CMK (cell line): ENCODE measurements around the gene ZNF100.
A peak's percentile ranks its signal among the peaks of the same experiment; 100 is the strongest.
"Not testable (repeated sequence)": the region's sequence is repeated elsewhere in the genome, so short reads cannot be mapped to it uniquely, and the experiment has no call there.

ENCODE experiments used
- DNase-seq: peaks from one replicate; pipeline ENCODE4 v3.0.0-alpha.2; 2010; ENCODE audit warnings: low read depth

ZNF100 gene

DNA sequence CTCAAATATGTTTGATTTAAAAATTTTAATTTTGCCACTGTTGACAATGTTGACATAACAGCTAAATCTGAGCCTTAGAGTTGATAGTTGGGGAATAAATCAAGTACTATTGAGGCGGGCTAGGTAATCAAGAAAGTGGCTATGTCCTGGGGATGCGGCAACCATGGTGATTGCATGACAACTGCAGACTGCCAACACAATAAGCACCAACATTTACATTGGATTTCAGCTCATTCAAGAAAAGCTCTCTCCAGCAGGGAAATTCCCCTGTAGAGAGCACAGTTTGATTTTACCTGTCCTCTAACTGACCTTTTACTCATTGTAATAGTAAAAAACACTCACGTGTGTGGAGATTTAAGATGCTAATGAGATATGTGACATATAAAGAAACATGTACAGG, 63.1 kb downstream of the ZNF100 start:
- no peak for DNase-seq

DNA sequence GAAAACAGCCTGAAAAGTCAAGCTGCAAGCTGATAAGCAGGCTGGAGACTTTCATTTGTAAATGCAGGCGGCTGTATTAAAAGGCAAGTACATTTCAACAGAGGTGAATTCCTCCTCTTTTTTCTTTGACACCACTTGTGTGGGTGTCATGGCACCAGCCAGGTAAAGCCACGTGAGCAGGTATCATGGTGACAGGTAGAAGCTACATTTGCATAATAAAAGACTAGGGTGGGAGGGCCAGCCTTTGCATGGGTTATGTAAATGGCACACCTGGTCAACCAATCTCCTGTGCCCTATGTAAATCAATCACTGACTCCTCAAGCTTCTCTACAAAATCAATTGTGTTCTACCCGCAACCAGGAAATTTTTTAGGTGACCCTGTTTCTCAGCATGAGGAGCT, 68.2 kb downstream of the ZNF100 start:
- DNase-seq = no peak

DNA sequence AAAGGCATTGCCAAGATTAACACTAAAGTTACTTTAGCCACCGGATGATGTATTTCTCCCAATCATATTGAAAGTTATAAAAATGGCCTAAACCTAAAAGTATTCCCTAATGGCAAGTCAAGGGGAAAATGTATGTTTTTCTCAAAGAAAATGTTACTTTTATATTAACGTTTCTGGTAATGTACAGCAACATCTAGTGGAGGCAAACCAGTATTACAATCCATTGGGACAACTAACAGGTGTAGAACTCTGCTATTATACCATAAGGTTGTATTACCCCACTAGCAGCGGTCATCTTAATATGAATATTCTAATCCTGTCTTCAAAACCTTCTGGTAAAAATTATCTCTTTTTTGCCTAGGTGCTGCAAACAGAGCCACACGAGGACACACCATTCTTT, 69.2 kb downstream of the ZNF100 start:
- no peak for DNase-seq

- no peak for DNase-seq
These were observed 69.7 kb downstream of the ZNF100 start for GRCh38 chr19:21697698-21698097.

GRCh38 chr19:21694171-21694906, 73.0 kb downstream of the ZNF100 start:
- no peak for DNase-seq

GRCh38 chr19:21693399-21693798, 74.0 kb downstream of the ZNF100 start:
- no peak for DNase-seq

- no peak for DNase-seq
These were observed 75.7 kb downstream of the ZNF100 start for GRCh38 chr19:21691661-21692060.

GRCh38 chr19:21688464-21688863, 78.9 kb downstream of the ZNF100 start:
- DNase-seq = no peak

DNA sequence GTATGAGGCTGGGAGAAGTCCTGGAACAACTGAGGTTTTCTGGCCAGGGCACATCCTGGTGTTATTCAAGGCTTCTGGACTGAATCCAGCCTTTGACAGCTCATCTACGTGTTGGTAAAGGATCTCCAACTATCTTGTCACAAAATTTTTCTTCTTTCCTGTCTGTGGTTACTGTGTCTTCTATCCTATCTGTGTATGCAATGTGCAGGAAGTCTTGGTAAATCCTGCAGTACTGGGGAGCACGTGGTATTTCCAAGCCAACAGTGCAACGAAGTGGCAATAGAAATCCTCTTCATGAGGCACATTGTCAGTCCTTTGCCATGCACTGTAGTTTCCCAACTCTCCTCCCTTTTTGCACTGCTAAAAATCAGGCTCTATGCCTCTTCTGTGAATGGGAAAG, 86.7 kb downstream of the ZNF100 start:
- DNase-seq = peak; percentile 60

DNA sequence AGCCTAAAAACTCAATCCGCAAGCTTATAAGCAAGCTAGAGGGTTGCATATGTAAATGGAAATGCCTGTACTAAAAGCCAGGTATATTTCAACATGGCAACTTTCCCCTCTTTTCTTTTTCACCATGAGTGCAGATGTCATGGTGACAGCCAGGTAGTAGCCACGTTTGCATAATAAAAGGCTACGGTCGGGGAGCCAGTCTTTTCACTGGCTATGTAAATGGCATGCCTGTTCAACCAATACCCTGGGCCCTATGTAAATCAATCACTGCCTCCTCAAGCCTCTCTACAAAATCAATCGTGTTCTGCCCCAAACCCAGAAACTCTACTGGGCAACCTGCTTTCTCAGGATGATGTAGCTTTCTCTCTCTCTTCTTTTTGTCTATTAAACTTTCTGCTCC, 87.4 kb downstream of the ZNF100 start:
- DNase-seq = no peak

- no peak for DNase-seq
These were observed 89.5 kb downstream of the ZNF100 start for GRCh38 chr19:21677696-21678418.

- DNase-seq = no peak
These were observed 92.9 kb downstream of the ZNF100 start for GRCh38 chr19:21674454-21674853.

- not testable (repeated sequence) for DNase-seq
These were observed 93.9 kb downstream of the ZNF100 start for GRCh38 chr19:21673479-21673878.
